Cardiac septum (tissue), 1 donor: ENCODE results near the gene HSPA4. TPM values are rescaled to one million over a fixed set of nuclear protein-coding genes. Genes with fewer than 3 reads are reported as not detected.

ENCODE experiments used
- DNase-seq: peaks from one replicate; pipeline ENCODE4 v3.0.0-alpha.2; 2020; ENCODE audit warnings: low spot score
- intact Hi-C: fragments of 100-400 bp; cut with DNase I; formaldehyde crosslinking; loops from one replicate; pipeline ENCODE4 v1.14.0; 2022
- total RNA-seq: library from RNA; stranded (reverse); fragmentation: NEBNext Ultra II Directional; extraction: Animal tissue kit (Norgen Biotek cat#: 25700); gene quantifications from one replicate; pipeline ENCODE4 v1.2.1, GENCODE V29; 2021
- donor health status: DM: no; HTN: no; CAD: no.

The HSPA4 gene
- total RNA-seq, 1 donor from 2014 or later: 142 TPM

GRCh38 chr5:133048993-133049725, 2.7 kb upstream of the HSPA4 start:
- DNase-seq: no peak
- intact Hi-C loops: no loop called here

- DNase-seq: no peak
- intact Hi-C loops: loop anchor here (5.0 kb wide), 1 partner anchor 182 kb away; the partner anchor contains the start of genes GDF9 and UQCRQ
These were observed 2.1 kb upstream of the HSPA4 start for GRCh38 chr5:133049726-133050048.

GRCh38 chr5:133050521-133050920, 1.3 kb upstream of the HSPA4 start:
- intact Hi-C loops: loop anchor here (5.0 kb wide), 1 partner anchor 183 kb away; the partner anchor contains the start of genes GDF9 and UQCRQ
- DNase-seq: no peak

- DNase-seq: no peak
- intact Hi-C loops: loop anchor here (1.0 to 5.0 kb wide), 3 partner anchors 25 to 184 kb away; partner anchors contain the start of genes AFF4, GDF9, UQCRQ and ZCCHC10
These were observed 712 bp upstream of the HSPA4 start for GRCh38 chr5:133051061-133051541.

- intact Hi-C loops: loop anchor here (5.0 kb wide), 1 partner anchor 185 kb away; the partner anchor contains the start of genes GDF9 and UQCRQ
- peak; percentile 81 for DNase-seq
These were observed 733 bp downstream of the HSPA4 start for GRCh38 chr5:133052317-133053175.

GRCh38 chr5:133053448-133053847, 1.6 kb downstream of the HSPA4 start:
- intact Hi-C loops: loop anchor here (5.0 kb wide), 1 partner anchor 186 kb away; the partner anchor contains the start of genes GDF9 and UQCRQ
- DNase-seq: no peak

GRCh38 chr5:133054697-133055471, 3.1 kb downstream of the HSPA4 start:
- no peak for DNase-seq
- intact Hi-C loops: loop anchor here (5.0 kb wide), 1 partner anchor 188 kb away; the partner anchor contains the start of genes GDF9 and UQCRQ

- no peak for DNase-seq
- intact Hi-C loops: no loop called here
These were observed 5.1 kb downstream of the HSPA4 start for GRCh38 chr5:133056891-133057290.

GRCh38 chr5:133059621-133060020, 7.8 kb downstream of the HSPA4 start:
- intact Hi-C loops: no loop called here
- DNase-seq: no peak

GRCh38 chr5:133062276-133062675, 10.5 kb downstream of the HSPA4 start:
- intact Hi-C loops: no loop called here
- no peak for DNase-seq

- no peak for DNase-seq
- intact Hi-C loops: no loop called here
These were observed 12.2 kb downstream of the HSPA4 start for GRCh38 chr5:133063965-133064364.

- no peak for DNase-seq
- intact Hi-C loops: no loop called here
These were observed 13.7 kb downstream of the HSPA4 start for GRCh38 chr5:133065471-133065870.

- no peak for DNase-seq
- intact Hi-C loops: no loop called here
These were observed 14.2 kb downstream of the HSPA4 start for GRCh38 chr5:133066045-133066444.

- intact Hi-C loops: no loop called here
- no peak for DNase-seq
These were observed 20.2 kb downstream of the HSPA4 start for GRCh38 chr5:133072021-133072420.

GRCh38 chr5:133075572-133076536, 24.0 kb downstream of the HSPA4 start:
- no peak for DNase-seq
- intact Hi-C loops: no loop called here

- intact Hi-C loops: no loop called here
- DNase-seq: no peak
These were observed 27.2 kb downstream of the HSPA4 start for GRCh38 chr5:133079048-133079447.

GRCh38 chr5:133081036-133081435, 29.2 kb downstream of the HSPA4 start:
- intact Hi-C loops: no loop called here

GRCh38 chr5:133081703-133082102, 29.9 kb downstream of the HSPA4 start:
- intact Hi-C loops: no loop called here
- DNase-seq: no peak

More at GRCh38 chr5:133081036-133081435, 29.2 kb downstream of the HSPA4 start:
- no peak for DNase-seq
